BLaER1 (cell line): ENCODE measurements around the gene TTLL8.

ENCODE experiments used
- H3K27ac ChIP-seq: shearing (Covaris generic); formaldehyde crosslinking; 2 replicates; pipeline ENCODE4 v1.8.1; 2022
- H3K27me3 ChIP-seq: shearing (Covaris generic); formaldehyde crosslinking; 2 replicates; pipeline ENCODE4 v1.8.1; 2022
- H3K36me3 ChIP-seq: shearing (Covaris generic); formaldehyde crosslinking; 2 replicates; pipeline ENCODE4 v1.8.1; 2022
- H3K4me1 ChIP-seq: shearing (Covaris generic); formaldehyde crosslinking; 2 replicates; pipeline ENCODE4 v1.8.1; 2022
- H3K4me2 ChIP-seq: shearing (Covaris generic); formaldehyde crosslinking; 2 replicates; pipeline ENCODE4 v1.8.1; 2022
- H3K4me3 ChIP-seq: shearing (Covaris generic); formaldehyde crosslinking; 2 replicates; pipeline ENCODE4 v1.8.1; 2022
- H3K9ac ChIP-seq: shearing (Covaris generic); formaldehyde crosslinking; 2 replicates; pipeline ENCODE4 v1.8.1; 2022
- H3K9me3 ChIP-seq: shearing (Covaris generic); formaldehyde crosslinking; 2 replicates; pipeline ENCODE4 v1.8.1; 2022
- H4K20me1 ChIP-seq: shearing (Covaris generic); formaldehyde crosslinking; 2 replicates; pipeline ENCODE4 v1.8.1; 2022
- Cebpa-rat ChIP-seq: shearing (Covaris generic); IDR thresholded peaks from 2 replicates; pipeline ENCODE4 v1.8.1; 2022

Gene TTLL8

DNA sequence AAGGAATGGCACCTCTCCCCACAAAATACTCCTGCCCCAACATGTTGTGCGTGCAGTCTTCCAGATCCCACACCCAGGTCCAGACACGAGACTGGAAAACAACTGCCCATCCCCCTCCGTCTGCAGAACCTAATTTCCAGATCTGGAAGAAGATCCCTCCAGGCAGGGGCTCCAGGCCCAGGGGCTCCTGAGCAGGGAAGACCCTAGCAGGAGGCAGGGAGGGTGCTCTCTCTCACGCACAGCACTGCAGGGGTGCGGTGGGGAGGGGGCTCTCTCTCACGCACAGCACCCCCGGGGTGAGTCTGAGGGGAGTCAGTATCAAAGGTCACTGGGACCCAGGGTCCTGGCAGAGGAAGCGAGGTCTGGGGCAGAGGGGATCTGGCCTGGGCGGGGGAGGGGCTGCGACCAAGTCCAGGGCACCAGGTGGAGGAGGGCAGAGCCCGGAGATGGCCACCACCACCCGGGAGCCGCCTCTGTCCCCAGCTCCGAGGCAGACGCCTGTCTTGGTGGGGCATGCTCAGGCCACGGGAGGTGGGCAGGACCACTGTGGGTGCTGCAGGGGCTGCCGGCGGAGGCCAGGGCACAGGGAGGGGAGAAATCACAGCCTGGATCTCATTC lies 25.5 kb upstream of the TTLL8 start:
- Histone ChIP-seq H3K4me1 (peaks cover 6% of the 10 kb centered on the region), H3K4me2 (no peak overlapping the region), H3K36me3 (no peaks in the 10 kb centered on the region), H3K4me3 (no peak overlapping the region; the same call in 1 of the 2 replicates), H3K27ac (no peak overlapping the region), H3K27me3 (no peaks in the 10 kb centered on the region), H3K9me3 (peaks cover 14% of the 10 kb centered on the region), H4K20me1 (no peaks in the 10 kb centered on the region), H3K9ac (no peak overlapping the region; the same call in none of the 2 replicates)
- TF ChIP-seq Cebpa-rat, result no peak

DNA sequence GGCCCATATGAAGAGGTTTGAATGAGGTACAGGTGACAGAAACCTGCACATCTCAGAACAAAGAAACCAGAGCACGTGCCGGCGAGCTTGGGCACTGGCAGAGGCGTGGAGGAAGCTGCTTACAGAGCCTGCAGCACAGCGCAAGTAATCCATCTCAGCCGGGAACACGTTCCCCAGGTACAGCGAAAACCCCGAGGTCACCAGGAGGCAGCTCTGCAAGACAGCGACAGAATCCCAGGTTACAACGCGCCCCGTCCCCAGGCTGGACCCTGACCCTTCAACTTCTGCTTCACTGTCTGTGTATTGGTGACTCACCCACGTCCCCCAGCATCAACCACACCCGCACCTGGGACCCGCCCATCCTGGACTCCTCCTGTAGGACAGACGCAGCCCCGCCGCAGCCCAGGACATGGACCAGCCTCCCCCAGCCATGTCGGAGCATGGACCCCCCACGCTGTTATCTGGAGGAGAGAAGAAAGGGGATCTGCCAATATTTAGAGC lies 24.9 kb upstream of the TTLL8 start:
- no peak overlapping the region for H3K4me2 ChIP-seq

DNA sequence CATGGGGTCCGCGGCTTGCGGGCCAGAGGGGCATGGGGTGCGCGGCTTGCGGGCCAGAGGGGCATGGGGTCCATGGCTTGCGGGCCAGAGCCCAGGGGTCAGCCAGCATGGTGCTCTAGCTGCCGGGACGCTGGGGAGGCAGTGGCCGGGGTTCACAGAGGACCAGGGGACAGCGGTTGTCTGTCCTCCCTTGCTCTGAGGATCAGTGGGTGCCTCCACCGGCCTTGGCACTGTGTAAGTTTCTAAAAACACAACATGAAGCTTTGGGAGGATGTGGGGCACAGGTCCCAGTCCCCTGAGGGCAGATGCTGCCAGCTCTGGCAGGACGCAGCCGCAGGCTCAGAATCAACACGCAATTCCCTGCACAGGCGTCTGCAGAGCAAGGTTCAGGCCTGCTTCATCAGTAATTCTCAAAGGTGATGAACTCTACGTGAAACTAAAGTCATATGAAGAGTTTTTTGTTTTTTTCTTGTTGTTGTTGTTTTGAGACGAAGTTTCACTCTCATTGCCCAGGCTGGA lies 24.2 kb upstream of the TTLL8 start:
- Histone ChIP-seq H3K27me3 (no peaks in the 10 kb centered on the region), H3K4me2 (no peak overlapping the region), H3K4me3 (no peak overlapping the region), H3K27ac (peak overlapping the region; percentile 72), H3K4me1 (peaks cover 19% of the 10 kb centered on the region), H3K9me3 (peaks cover 7% of the 10 kb centered on the region), H3K36me3 (no peaks in the 10 kb centered on the region), H3K9ac (peak overlapping the region; percentile 57), H4K20me1 (no peaks in the 10 kb centered on the region)
- TF ChIP-seq Cebpa-rat, result no peak

More for the DNA sequence above, 24.9 kb upstream of the TTLL8 start:
- no peaks in the 10 kb centered on the region for H3K27me3 ChIP-seq
- H3K4me1 ChIP-seq, result peaks cover 12% of the 10 kb centered on the region
- H3K4me3 ChIP-seq, result no peak overlapping the region
- peaks cover 14% of the 10 kb centered on the region for H3K9me3 ChIP-seq
- no peaks in the 10 kb centered on the region for H4K20me1 ChIP-seq
- TF ChIP-seq Cebpa-rat, result no peak
- H3K9ac ChIP-seq, result no peak overlapping the region
- no peak overlapping the region for H3K27ac ChIP-seq
- H3K36me3 ChIP-seq, result no peaks in the 10 kb centered on the region

DNA sequence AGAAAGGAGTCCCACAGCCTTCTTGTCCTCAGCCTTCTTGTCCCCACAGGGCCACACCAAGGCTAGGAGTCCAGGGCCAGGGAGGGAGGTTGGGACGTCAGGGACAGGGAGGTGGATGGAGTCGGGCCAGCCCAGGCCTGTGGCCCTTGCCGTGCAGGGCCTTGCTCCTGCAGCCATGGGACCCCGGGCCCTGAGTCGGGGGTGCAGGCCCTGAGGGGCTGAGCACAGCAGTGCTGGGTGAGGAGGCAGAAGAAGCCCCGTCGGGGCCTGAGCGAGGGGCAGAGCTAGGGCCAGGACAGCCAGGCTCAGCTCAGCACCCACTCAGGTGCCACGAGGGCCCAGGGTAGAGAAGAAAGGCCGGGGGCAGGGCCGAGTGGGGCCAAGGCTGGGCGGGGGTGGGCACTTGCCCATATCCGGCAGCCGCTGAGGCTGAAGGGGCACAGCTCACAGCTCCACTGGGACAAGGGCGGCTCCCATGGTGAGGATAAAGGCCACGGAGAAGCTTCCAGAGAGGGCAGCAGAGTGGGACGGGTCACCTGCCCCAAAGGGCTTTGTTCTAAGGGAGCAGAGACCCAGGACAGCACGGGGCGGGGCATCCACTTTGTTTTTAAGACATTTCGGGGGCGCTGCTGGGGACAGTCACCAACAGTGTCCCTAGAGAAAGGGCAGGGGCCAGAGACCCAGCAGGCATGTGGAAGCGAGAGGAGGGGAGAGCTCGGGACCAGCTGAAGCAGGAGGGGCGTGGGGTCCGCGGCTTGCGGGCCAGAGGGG lies 23.5 kb upstream of the TTLL8 start:
- H3K36me3 ChIP-seq, result no peaks in the 10 kb centered on the region
- peaks cover under 1% of the 10 kb centered on the region; the same call in 1 of the 2 replicates for H3K9me3 ChIP-seq
- no peak overlapping the region for H3K4me2 ChIP-seq
- H4K20me1 ChIP-seq, result no peaks in the 10 kb centered on the region
- peak overlapping the region; percentile 57; the same call in 1 of the 2 replicates for H3K9ac ChIP-seq
- peak overlapping the region; percentile 72 for H3K27ac ChIP-seq
- no peak overlapping the region for H3K4me3 ChIP-seq
- TF ChIP-seq Cebpa-rat, result no peak
- peaks cover 26% of the 10 kb centered on the region for H3K4me1 ChIP-seq
- no peaks in the 10 kb centered on the region for H3K27me3 ChIP-seq

DNA sequence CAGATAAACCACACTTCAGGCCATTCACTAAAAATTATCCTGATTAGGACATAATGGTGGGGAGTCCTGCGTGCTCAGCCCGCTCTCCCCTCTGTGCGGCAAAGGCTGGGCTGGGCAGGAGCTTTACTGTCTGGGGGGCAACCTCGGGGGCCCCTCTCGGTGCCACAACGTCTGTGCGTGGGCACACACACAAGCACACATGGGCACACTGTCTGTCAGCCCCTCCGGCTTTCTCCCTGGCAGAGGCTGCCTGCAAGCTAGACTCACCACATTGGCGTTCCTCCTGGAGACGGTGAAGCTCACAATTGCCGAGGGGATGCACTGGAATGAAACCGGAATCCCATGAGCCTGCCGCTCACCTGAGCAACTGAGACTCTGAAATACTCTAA lies 22.0 kb upstream of the TTLL8 start:
- H3K27me3 ChIP-seq, result no peaks in the 10 kb centered on the region
- peaks cover 41% of the 10 kb centered on the region for H3K4me1 ChIP-seq
- no peak for TF ChIP-seq Cebpa-rat
- no peak overlapping the region for H3K4me2 ChIP-seq
- no peaks in the 10 kb centered on the region for H3K9me3 ChIP-seq
- H3K4me3 ChIP-seq, result no peak overlapping the region
- H3K9ac ChIP-seq, result no peak overlapping the region
- no peaks in the 10 kb centered on the region for H4K20me1 ChIP-seq
- no peak overlapping the region for H3K27ac ChIP-seq
- no peaks in the 10 kb centered on the region for H3K36me3 ChIP-seq

DNA sequence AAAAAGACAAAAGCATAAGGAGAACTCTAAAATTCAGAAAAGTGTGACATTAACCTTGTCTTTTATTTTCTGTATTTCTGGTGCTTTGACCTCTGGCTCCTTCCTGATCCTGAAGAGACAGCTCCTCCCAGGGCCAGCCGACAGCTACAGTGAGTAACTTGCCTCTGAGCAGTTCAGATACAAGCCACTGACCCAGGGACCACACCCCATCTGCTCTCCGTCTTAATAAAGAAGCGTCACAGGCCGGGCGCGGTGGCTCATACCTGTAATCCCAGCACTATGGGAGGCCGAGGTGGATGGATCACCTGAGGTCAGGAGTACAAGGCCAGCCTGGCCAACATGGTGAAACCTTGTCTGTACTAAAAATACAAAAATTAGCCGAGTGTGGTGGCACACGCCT lies 20.7 kb upstream of the TTLL8 start:
- H3K9me3 ChIP-seq, result no peaks in the 10 kb centered on the region
- H3K4me1 ChIP-seq, result peaks cover 50% of the 10 kb centered on the region
- peak overlapping the region; percentile 22; the same call in 1 of the 2 replicates for H3K4me2 ChIP-seq
- no peaks in the 10 kb centered on the region for H3K27me3 ChIP-seq
- no peaks in the 10 kb centered on the region for H4K20me1 ChIP-seq
- H3K36me3 ChIP-seq, result no peaks in the 10 kb centered on the region
- H3K4me3 ChIP-seq, result no peak overlapping the region
- H3K9ac ChIP-seq, result no peak overlapping the region
- no peak overlapping the region for H3K27ac ChIP-seq
- no peak for TF ChIP-seq Cebpa-rat

DNA sequence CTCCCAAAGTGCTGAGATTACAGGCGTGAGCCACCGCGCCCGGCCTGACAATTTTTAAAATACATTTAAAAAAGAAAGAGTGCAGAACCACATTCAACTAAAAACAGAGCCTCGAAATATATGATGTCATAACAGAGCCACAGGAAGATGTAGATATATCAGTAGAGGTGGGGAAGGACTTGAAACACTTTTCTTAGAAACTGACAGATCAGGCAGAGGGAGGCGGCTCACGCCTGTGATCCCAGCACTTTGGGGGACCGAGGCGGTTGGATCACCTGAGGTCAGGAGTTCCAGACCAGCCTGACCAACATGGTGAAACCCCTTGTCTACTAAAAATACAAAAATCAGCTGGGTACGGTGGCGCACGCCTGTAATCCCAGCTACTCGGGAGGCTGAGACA lies 20.1 kb upstream of the TTLL8 start:
- Histone ChIP-seq H3K27ac (no peak overlapping the region), H3K9ac (no peak overlapping the region), H3K4me3 (no peak overlapping the region), H3K27me3 (no peaks in the 10 kb centered on the region), H4K20me1 (no peaks in the 10 kb centered on the region), H3K4me2 (peak overlapping the region; percentile 22; the same call in 1 of the 2 replicates), H3K4me1 (peaks cover 50% of the 10 kb centered on the region), H3K36me3 (no peaks in the 10 kb centered on the region), H3K9me3 (no peaks in the 10 kb centered on the region)
- no peak for TF ChIP-seq Cebpa-rat

DNA sequence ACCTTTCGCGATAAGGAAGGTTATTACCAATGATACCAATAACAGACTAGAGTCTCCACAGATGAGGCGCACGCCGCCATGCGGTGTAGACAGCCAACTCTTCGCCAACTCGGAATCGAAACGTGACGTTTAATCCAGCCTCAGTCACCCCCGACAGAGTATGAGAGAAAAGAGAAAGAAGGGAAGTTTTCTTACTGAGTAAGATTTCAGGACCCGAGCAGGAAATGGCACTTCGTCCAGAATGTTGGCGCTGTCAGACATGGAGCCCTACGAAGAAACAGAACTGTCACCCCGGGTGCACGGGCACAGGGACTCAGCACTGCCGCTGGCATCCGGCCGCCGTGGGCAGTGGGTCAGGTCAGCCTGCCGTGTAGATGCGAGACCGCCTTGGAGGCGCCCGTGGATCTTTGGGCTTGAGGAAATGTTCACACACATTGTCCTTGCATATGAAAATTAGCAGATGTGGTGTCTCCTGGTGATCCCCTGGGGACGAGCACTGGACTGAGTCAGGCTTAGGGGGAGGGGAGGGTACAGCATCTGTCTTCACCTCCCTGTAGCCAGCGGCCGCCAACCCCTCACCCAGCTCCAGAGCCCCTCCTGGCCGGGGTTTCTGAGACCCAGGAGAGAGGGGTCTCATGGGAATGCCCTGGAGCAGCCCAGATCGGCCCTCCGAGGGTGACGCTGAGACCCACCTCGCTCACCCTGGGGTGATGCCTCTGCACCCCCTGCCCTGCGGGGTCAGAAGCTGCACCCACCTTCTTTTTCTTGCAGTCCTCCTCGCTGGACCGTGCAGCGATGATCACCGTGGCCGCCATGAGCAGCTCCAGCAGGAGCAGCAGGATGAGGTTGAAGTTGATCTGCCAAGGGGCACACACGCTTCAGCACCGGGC lies 18.8 kb upstream of the TTLL8 start:
- H4K20me1 ChIP-seq, result no peaks in the 10 kb centered on the region
- H3K9ac ChIP-seq, result no peak overlapping the region
- no peaks in the 10 kb centered on the region for H3K36me3 ChIP-seq
- H3K4me3 ChIP-seq, result no peak overlapping the region
- peak overlapping the region; percentile 76 for H3K4me2 ChIP-seq
- TF ChIP-seq Cebpa-rat, result no peak
- peaks cover 50% of the 10 kb centered on the region for H3K4me1 ChIP-seq
- no peaks in the 10 kb centered on the region for H3K9me3 ChIP-seq
- no peak overlapping the region for H3K27ac ChIP-seq
- H3K27me3 ChIP-seq, result no peaks in the 10 kb centered on the region
